DOHH2 (cell line): ENCODE measurements around the gene CAMSAP2.

Experiments
- H3F3A ChIP-seq: fragments of 200-600 bp; sonication (generic), shearing (Covaris generic); 2 replicates; pipeline ENCODE4 v1.6.0; 2016; ENCODE audit warnings: antibody characterized with exemption, mild to moderate bottlenecking; ENCODE audit not compliant: control insufficient read depth, insufficient read depth
- H3K27ac ChIP-seq: fragments of 200-600 bp; sonication (generic); 2 replicates; pipeline ENCODE4 v1.5.1; 2014; ENCODE audit warnings: low read depth, mild to moderate bottlenecking, low read length, moderate library complexity
- H3K27me3 ChIP-seq: fragments of 200-600 bp; sonication (generic); 2 replicates; pipeline ENCODE4 v1.6.1; 2014; ENCODE audit warnings: mild to moderate bottlenecking, low read length, mixed read lengths; ENCODE audit not compliant: control insufficient read depth
- H3K36me3 ChIP-seq: fragments of 200-600 bp; sonication (generic); 2 replicates; pipeline ENCODE4 v1.6.1; 2014; ENCODE audit warnings: mild to moderate bottlenecking, low read length, moderate library complexity, mixed read lengths; ENCODE audit not compliant: control insufficient read depth
- H3K4me1 ChIP-seq: fragments of 200-600 bp; sonication (generic); 2 replicates; pipeline ENCODE4 v1.6.1; 2014; ENCODE audit warnings: mild to moderate bottlenecking, low read length, mixed read lengths; ENCODE audit not compliant: control insufficient read depth
- H3K4me2 ChIP-seq: fragments of 200-600 bp; sonication (generic); 2 replicates; pipeline ENCODE4 v1.6.0; 2014; ENCODE audit warnings: mild to moderate bottlenecking, low read length, moderate library complexity
- H3K4me3 ChIP-seq: fragments of 200-600 bp; sonication (generic); 2 replicates; pipeline ENCODE4 v1.5.1; 2014; ENCODE audit warnings: mild to moderate bottlenecking, low read length, mixed read lengths
- H3K79me2 ChIP-seq: fragments of 200-600 bp; sonication (generic); 2 replicates; pipeline ENCODE4 v1.6.1; 2014; ENCODE audit warnings: mild to moderate bottlenecking, low read length, mixed read lengths; ENCODE audit not compliant: control insufficient read depth
- H3K9me2 ChIP-seq: fragments of 200-600 bp; sonication (generic); replicated peaks from 2 replicates; pipeline ENCODE4 v1.6.1; 2014; ENCODE audit warnings: mild to moderate bottlenecking, low read length, mixed read lengths; ENCODE audit not compliant: control insufficient read depth
- H3K9me3 ChIP-seq: fragments of 200-600 bp; sonication (generic); 2 replicates; pipeline ENCODE4 v1.6.1; 2014; ENCODE audit warnings: antibody characterized with exemption, low read length, mixed read lengths; ENCODE audit not compliant: control insufficient read depth, insufficient read depth
- H4K20me1 ChIP-seq: fragments of 200-600 bp; sonication (generic); 2 replicates; pipeline ENCODE4 v1.6.0; 2014; ENCODE audit warnings: low read depth, mild to moderate bottlenecking, antibody characterized with exemption, low read length, moderate library complexity; ENCODE audit not compliant: control insufficient read depth, insufficient read depth
- EZH2phosphoT487 ChIP-seq: fragments of 200-600 bp; sonication (generic); IDR thresholded peaks from 2 replicates; pipeline ENCODE4 v1.6.1; 2017; ENCODE audit warnings: borderline replicate concordance, mild to moderate bottlenecking, antibody characterized with exemption, low read length, moderate library complexity, mixed read lengths
- TF ChIP-seq, protein P1 (sequence below): fragments of 200-600 bp; sonication (generic); IDR thresholded peaks from one replicate; pipeline ENCODE4 v1.5.1; 2014; ENCODE audit warnings: antibody characterized with exemption, mild to moderate bottlenecking, low read depth, low read length; ENCODE audit not compliant: poor library complexity, severe bottlenecking

Gene CAMSAP2

GRCh38 chr1:200901350-200901749, 162.7 kb downstream of the CAMSAP2 start:
- no peaks in the 10 kb centered on the region for H3F3A ChIP-seq
- H3K4me2 ChIP-seq: no peak overlapping the region
- TF ChIP-seq, protein P1, sequence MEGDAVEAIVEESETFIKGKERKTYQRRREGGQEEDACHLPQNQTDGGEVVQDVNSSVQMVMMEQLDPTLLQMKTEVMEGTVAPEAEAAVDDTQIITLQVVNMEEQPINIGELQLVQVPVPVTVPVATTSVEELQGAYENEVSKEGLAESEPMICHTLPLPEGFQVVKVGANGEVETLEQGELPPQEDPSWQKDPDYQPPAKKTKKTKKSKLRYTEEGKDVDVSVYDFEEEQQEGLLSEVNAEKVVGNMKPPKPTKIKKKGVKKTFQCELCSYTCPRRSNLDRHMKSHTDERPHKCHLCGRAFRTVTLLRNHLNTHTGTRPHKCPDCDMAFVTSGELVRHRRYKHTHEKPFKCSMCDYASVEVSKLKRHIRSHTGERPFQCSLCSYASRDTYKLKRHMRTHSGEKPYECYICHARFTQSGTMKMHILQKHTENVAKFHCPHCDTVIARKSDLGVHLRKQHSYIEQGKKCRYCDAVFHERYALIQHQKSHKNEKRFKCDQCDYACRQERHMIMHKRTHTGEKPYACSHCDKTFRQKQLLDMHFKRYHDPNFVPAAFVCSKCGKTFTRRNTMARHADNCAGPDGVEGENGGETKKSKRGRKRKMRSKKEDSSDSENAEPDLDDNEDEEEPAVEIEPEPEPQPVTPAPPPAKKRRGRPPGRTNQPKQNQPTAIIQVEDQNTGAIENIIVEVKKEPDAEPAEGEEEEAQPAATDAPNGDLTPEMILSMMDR: no peak
- TF ChIP-seq EZH2phosphoT487: no peak
- H3K79me2 ChIP-seq: no peaks in the 10 kb centered on the region
- H3K4me1 ChIP-seq: no peaks in the 10 kb centered on the region
- no peak overlapping the region for H3K4me3 ChIP-seq
- H3K9me3 ChIP-seq: no peaks in the 10 kb centered on the region
- H3K27me3 ChIP-seq: peaks cover 6% of the 10 kb centered on the region; the same call in 1 of the 2 replicates
- H3K9me2 ChIP-seq: no peaks in the 10 kb centered on the region
- H3K27ac ChIP-seq: no peak overlapping the region
- H4K20me1 ChIP-seq: no peaks in the 10 kb centered on the region
- H3K36me3 ChIP-seq: no peaks in the 10 kb centered on the region

- no peaks in the 10 kb centered on the region for H3K9me3 ChIP-seq
- no peak overlapping the region for H3K4me3 ChIP-seq
- H3K79me2 ChIP-seq: no peaks in the 10 kb centered on the region
- peaks cover 8% of the 10 kb centered on the region; the same call in 1 of the 2 replicates for H3K27me3 ChIP-seq
- H3K27ac ChIP-seq: no peak overlapping the region
- no peaks in the 10 kb centered on the region for H3F3A ChIP-seq
- H3K4me1 ChIP-seq: no peaks in the 10 kb centered on the region
- H4K20me1 ChIP-seq: no peaks in the 10 kb centered on the region
- no peaks in the 10 kb centered on the region for H3K9me2 ChIP-seq
- H3K4me2 ChIP-seq: no peak overlapping the region
- H3K36me3 ChIP-seq: no peaks in the 10 kb centered on the region
- no peak for TF ChIP-seq EZH2phosphoT487
- TF ChIP-seq, protein P1: no peak
Measured at GRCh38 chr1:200901796-200902444, 163.2 kb downstream of the CAMSAP2 start.

DNA sequence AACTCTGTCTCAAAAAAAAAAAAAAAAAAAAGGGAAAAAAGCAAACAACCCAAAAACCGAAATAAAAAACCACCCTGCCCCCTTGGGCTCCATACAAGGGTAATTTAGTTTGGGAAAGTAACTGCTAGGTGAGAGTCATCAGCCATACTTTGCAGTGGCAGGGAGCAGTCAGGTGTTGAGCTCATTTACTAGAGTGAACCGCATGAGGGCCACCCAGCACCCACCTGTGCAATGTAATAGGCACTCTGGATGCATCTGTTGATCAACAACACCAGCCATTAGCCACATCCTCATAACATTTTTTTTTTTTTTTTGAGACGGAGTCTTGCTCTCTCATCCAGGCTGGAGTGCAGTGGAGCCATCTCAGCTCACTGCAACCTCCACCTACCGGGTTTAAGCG, 165.1 kb downstream of the CAMSAP2 start:
- Histone ChIP-seq H3K27me3 (peaks cover 12% of the 10 kb centered on the region; the same call in 1 of the 2 replicates), H3K4me2 (no peak overlapping the region), H4K20me1 (no peaks in the 10 kb centered on the region), H3K27ac (no peak overlapping the region), H3F3A (no peaks in the 10 kb centered on the region), H3K4me3 (no peak overlapping the region), H3K79me2 (no peaks in the 10 kb centered on the region), H3K9me2 (no peaks in the 10 kb centered on the region), H3K36me3 (no peaks in the 10 kb centered on the region), H3K4me1 (no peaks in the 10 kb centered on the region), H3K9me3 (no peaks in the 10 kb centered on the region)
- TF ChIP-seq, protein P1: no peak
- TF ChIP-seq EZH2phosphoT487: no peak
